SKM-1 (cell line): ENCODE data around the gene TNKS1BP1.

ENCODE experiments used
- DNase-seq: peaks from one replicate; lab custom pipeline; 2025; ENCODE audit not compliant: unreplicated experiment; lab: John Stamatoyannopoulos, UW

The TNKS1BP1 gene

DNA sequence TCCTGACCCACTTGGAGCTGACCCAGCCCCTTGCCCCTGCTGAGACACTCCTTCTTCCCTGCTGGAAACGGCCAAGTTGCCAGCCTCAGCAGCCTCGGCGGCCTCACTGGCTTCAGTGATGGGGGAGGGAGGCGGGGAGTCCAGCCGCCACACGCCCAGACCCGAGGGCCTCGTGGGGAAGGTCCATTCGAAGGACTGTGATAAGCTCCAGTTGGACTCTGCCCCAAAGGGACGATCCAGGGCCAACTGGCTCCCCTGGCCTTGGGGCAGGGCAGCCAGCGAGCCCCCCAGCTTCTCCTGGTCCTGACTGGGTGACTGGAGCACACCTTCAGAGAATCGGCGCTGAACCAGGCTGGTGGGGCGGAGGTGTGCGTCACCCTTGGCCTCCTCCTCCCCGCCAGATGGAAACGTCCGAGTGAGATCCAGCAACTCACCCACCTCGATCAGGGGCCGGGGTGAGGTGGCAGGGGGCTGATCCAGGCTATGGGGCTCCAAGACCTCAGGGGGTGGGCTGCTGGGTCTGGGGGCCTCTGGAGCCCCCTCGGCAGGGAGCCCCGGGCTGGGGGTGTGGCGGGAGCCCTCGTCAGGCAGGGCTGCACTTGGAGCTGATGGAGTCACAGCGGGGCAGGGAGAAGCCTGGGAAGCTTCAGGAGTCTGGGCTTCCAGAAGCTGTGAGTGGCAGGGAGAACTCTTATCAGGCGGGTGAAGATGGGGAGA is 11.5 kb downstream of the TNKS1BP1 start:
- DNase-seq, result no peak

DNA sequence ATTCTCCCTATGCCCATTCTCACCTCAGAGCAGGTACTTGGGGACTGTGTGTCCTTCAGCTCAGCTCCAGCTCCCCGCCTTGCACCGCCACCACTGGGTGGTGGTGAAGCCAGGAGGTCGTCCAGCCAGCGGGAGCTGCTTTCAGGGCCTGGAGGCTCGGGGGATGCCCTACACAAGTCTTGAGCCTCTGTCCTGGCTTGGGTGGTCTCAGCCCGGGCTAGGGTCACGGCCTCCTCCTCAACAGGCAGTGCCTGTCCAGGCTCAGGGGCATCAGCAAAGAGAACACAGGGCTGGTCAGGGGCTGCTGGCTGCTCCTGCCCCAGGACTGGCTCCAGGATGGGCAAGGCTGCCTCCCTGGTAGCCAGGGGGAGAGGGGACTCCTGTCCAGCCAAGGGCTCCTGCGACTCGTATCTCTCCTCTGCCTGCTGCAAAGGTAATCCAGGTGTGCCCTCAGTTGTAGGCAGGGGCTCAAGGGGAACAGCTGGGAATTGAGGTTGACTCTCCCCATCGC is 12.2 kb downstream of the TNKS1BP1 start:
- DNase-seq, result no peak

- DNase-seq, result no peak
Observed at GRCh38 chr11:57311109-57311936, 13.4 kb downstream of the TNKS1BP1 start.

DNA sequence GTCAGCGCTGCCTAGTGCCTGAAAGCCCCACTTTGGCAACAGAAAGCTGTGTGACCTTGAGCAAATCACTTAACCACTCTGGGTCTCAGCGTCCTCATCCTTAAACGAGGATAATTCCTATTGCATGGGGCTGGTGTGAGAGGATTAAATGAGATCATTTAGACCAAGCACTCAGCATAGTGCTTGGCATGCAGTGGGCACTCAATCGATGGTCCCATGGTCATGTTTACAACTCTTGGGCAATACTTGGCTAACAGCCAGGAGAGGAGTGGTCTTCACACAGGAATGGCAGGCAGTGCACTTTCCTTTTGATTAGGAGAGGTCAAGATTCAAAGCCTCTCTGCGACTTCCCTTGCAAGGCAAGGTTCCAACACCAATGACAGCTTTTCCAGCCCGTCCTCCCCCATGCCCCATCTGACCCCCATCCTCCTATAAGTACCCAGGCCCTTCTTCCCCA is 14.1 kb downstream of the TNKS1BP1 start:
- no peak for DNase-seq

GRCh38 chr11:57310091-57310490 is 14.7 kb downstream of the TNKS1BP1 start:
- DNase-seq, result no peak

- no peak for DNase-seq
Observed at GRCh38 chr11:57309106-57310059, 15.4 kb downstream of the TNKS1BP1 start.

DNA sequence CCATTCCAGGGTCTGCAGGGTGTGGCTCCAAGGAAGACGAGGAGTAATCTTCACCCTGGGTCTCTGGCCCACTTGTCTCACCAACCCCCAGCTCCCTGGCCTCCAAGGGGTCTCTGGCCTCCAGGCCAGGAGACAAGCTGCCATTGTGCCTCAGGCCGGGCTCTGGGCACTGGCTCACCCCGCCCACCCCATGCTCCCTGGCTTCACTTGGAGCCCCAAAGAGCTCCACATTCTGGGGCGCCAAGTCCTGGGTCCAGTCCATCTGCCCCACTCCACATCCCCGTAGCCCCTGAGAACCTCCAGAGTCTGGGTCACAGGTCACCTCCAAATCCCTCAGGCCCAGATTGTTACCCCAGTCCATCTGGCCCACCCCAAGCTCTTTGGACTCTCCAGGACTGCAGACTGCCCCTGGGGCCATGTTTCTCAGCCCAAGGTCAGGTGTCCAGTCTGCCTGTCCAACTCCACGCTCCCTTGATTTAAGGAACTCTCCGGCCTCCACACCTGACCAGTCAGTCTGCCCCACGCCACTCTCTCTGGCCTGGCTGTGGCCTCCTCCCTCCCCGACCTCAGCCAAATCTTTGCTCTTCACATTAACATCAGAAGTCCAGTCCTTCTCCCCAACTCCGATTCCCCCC is 16.2 kb downstream of the TNKS1BP1 start:
- DNase-seq, result no peak

- no peak for DNase-seq
Observed at GRCh38 chr11:57307666-57308270, 17.0 kb downstream of the TNKS1BP1 start.

DNA sequence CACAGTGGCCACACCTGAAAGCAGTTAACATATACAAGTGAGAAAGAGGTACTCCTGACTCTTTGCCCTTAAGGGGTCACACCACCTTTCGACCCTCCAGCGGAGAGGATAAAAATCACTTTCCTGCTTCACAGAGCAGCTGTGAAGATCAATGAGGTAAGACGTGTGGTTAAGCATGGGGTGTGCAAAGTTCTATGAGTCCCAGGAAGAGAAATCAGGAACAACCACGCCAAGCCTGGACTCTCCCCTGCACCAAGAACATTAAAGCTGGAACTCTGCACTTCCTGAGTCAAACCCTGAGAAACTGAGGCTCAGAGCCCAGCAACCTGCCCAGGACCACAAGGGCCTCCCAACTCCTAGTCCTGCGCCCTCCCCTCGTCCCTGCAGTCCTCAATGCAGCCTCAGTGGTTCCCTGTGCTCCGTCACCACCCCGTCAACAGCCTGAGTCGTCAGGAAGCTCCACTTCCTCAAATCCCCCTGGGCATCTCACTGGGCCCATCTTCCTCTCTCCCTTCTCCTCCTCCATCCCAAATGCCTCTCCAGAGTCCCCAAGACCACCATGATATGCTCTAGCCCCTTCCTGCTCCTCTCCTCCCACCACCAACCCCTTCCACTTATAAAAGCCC is 17.7 kb downstream of the TNKS1BP1 start:
- DNase-seq, result no peak

DNA sequence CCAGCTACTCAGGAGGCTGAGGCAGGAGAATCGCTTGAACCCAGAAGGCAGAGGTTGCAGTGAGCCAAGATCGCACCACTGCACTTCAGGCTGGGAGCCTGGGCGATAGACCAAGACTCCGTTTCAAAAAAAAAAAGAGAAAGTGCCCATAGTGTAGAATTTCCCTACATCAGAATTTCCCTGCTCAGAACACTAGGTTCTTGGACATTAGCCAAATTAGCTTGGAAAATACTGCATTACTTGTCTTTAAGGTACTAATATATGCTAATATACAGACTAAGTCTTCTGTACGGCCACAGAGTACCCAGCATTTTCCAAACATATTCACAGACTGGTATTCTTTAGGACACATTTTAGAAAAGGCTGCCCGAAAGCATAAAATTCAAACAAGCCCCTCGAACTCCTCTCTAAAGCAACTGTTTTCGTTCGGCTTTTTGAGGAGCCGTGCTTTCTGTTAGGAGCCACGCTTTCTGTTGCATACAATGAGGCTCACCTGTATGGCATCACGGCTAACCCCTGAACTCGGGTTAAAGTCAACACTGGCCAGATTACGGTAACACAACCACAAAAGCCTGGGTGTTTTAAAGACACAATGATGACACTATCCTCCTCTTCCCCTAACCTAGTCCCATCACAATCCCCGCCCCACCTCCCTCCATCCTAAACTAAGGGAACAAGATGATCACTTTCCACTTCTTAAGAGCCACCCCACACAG is 18.4 kb downstream of the TNKS1BP1 start:
- DNase-seq, result no peak

- no peak for DNase-seq
Observed at GRCh38 chr11:57305523-57305922, 19.2 kb downstream of the TNKS1BP1 start.

- no peak for DNase-seq
Observed at GRCh38 chr11:57303990-57304579, 20.7 kb downstream of the TNKS1BP1 start.

DNA sequence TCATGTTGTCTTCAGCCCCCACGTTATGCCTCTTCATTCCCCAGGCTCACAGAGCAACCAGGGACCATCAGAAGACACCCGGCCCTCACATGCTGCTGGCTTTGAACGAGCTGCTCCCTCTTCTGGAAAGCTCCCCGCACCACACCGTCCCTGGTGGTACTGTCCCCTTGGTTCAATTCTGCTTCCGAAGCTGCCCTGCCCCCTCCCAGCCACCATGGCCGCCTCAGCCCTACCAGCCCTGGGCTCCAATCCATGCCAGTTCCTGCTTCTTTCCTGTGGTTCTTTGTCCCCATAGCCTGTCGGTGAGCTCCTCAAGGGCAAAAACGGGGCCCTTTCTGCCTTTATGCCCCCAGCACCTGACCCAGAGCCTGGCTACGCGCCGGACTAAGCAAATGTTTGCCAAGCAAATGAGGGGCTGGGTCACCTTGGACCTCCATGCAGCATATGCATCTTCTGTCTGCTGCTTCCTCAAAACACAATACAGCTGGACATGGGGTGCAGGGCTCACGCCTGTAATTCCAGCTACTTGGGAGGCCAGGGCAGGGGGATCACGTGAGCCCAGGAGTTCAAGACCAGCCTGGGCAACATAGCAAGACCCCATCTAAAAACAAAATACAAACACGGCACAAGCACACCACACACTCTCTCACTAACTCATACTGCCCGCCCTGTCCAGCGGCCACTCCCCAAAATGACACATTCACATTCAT is 21.3 kb downstream of the TNKS1BP1 start:
- DNase-seq, result no peak

DNA sequence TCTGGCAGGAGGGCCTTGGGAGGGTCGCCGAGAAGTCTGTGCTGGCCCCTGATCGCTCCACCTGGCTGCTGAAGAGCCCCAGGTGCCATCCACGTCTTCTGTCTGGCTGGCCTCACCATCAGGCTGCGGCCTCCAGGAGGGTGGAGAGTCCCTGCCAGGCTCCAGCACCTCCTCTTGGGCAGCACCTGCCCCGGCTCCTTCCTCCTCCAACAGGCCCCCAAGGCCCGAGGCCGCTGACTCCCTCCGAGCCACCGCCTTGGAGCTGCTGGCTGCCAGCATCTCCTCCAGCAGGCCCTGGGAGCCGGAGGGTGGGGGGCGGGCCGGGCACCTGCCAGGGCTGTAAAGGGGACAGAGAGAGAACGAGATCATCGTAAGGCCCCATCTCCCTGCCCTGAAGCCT is 22.3 kb downstream of the TNKS1BP1 start:
- no peak for DNase-seq

DNA sequence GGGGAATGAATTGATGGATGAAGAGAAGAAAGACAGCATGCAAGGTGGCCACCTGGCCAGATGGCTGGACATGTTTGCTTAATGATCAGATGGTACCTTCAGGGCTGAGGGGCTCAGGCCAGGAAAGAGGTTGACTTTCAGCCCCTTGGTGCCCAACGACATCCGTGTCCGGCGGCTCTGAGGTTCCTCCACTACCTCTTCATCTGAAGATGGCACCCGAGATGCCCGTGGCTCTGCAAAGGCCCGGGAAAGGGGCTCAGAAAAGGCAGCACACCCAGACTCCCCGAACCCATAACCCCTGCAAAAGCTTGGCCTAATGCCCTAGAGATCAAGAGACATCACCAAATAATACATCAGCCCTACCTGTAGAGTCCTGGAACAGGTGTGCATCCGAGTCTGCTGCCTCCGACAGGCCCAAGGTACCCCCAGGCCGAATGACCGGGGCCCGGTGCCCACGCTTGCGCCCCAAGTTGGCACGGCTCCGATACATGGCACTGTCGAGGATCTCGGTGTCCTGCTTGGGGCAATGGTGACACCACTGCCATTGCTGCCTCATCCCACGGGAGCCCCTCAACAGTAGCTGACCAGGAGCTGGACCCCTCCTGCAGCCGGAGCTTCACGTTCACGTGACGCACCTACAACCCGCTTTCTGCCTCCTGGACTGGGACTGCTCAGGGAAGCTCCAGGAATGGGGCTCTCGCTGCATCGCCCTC is 22.9 kb downstream of the TNKS1BP1 start:
- no peak for DNase-seq

- no peak for DNase-seq
Observed at GRCh38 chr11:57300785-57301184, 24.0 kb downstream of the TNKS1BP1 start.

GRCh38 chr11:57299150-57299737 is 25.5 kb downstream of the TNKS1BP1 start:
- no peak for DNase-seq
